ENCODE data around the gene PHLPP1. TPM values are rescaled to one million over a fixed set of nuclear protein-coding genes. Genes with fewer than 3 reads are reported as not detected.

PHLPP1 gene
- total and polyA plus RNA-seq, 2 experiments from 2014 or later = 15.7 to 73.6 TPM

- peak; percentile 58 for TF ChIP-seq REST (IDR thresholded peaks at IDR 0.05; ENCODE audit: unreplicated experiment)
- TF ChIP-seq, protein P1, sequence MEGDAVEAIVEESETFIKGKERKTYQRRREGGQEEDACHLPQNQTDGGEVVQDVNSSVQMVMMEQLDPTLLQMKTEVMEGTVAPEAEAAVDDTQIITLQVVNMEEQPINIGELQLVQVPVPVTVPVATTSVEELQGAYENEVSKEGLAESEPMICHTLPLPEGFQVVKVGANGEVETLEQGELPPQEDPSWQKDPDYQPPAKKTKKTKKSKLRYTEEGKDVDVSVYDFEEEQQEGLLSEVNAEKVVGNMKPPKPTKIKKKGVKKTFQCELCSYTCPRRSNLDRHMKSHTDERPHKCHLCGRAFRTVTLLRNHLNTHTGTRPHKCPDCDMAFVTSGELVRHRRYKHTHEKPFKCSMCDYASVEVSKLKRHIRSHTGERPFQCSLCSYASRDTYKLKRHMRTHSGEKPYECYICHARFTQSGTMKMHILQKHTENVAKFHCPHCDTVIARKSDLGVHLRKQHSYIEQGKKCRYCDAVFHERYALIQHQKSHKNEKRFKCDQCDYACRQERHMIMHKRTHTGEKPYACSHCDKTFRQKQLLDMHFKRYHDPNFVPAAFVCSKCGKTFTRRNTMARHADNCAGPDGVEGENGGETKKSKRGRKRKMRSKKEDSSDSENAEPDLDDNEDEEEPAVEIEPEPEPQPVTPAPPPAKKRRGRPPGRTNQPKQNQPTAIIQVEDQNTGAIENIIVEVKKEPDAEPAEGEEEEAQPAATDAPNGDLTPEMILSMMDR (conservative IDR thresholded peaks at IDR 0.05; ENCODE audit: low read depth in 2 of 2) = peak in 1 of 2 experiments; percentile 40; a peak in 2 of 4 replicates
- TF ChIP-seq, protein P2, sequence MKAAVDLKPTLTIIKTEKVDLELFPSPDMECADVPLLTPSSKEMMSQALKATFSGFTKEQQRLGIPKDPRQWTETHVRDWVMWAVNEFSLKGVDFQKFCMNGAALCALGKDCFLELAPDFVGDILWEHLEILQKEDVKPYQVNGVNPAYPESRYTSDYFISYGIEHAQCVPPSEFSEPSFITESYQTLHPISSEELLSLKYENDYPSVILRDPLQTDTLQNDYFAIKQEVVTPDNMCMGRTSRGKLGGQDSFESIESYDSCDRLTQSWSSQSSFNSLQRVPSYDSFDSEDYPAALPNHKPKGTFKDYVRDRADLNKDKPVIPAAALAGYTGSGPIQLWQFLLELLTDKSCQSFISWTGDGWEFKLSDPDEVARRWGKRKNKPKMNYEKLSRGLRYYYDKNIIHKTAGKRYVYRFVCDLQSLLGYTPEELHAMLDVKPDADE (IDR thresholded peaks at IDR 0.05) = no peak
- TF ChIP-seq CREB1 (CRISPR knock-in tag; IDR thresholded peaks at IDR 0.05; ENCODE audit: low read depth) = no peak
- TF ChIP-seq POLR2AphosphoS5 (IDR thresholded peaks at IDR 0.05; ENCODE audit: low read depth) = peak; percentile 39; the same call in 1 of the 2 replicates
- no peak for TF ChIP-seq ZNF114 (CRISPR knock-in tag; IDR thresholded peaks at IDR 0.05)
These were observed 162.3 kb downstream of the PHLPP1 start (continued) for GRCh38 chr18:62877411-62878221.

- no peaks in the 10 kb centered on the region for H3K9me3 Mint-ChIP-seq
- ATAC-seq (no peak), DNase-seq (ENCODE audit: low spot score) (no peak)
- H3K79me2 ChIP-seq (replicated peaks; ENCODE audit: insufficient read depth) = peaks cover 60% of the 10 kb centered on the region
- no peaks in the 10 kb centered on the region for H3K9me2 ChIP-seq (ENCODE audit: insufficient read depth)
- H4K20me1 ChIP-seq (replicated peaks; ENCODE audit: insufficient read depth) = no peaks in the 10 kb centered on the region
- H3K4me2 ChIP-seq = peak overlapping the region; percentile 48
- H3K4me3 Mint-ChIP-seq = no peak overlapping the region; the same call in none of the 3 replicates
- no peak overlapping the region for H2AFZ ChIP-seq
- peaks cover 67% of the 10 kb centered on the region for H3K4me1 ChIP-seq (ENCODE audit: insufficient read depth)
- no peaks in the 10 kb centered on the region for H3K27me3 ChIP-seq (ENCODE audit: insufficient read depth)
- no peaks in the 10 kb centered on the region for H3K36me3 ChIP-seq (ENCODE audit: insufficient read depth)
- 0 out of 2 replicates have a peak overlapping the region, but pooled peaks have one; percentile 6 for H3K4me3 ChIP-seq
- H3K27me3 Mint-ChIP-seq (ENCODE audit: insufficient read depth, low read depth, poor library complexity) = peaks cover 16% of the 10 kb centered on the region
- no peaks in the 10 kb centered on the region for H3F3A ChIP-seq (replicated peaks; ENCODE audit: low read depth)
- peaks cover 16% of the 10 kb centered on the region for H3K36me3 Mint-ChIP-seq (ENCODE audit: low read depth)
- H3K27ac ChIP-seq (ENCODE audit: low read depth) = peak overlapping the region; percentile 97
- H3K4me1 Mint-ChIP-seq = peaks cover 67% of the 10 kb centered on the region
- peak overlapping the region; percentile 81 for H3K27ac Mint-ChIP-seq
- TF ChIP-seq CREB1 (CRISPR knock-in tag; IDR thresholded peaks at IDR 0.05; ENCODE audit: low read depth) (no peak), NANOG (IDR thresholded peaks at IDR 0.05; ENCODE audit: borderline replicate concordance) (no peak), POLR2AphosphoS5 (IDR thresholded peaks at IDR 0.05; ENCODE audit: low read depth) (no peak), JUNB (IDR thresholded peaks at IDR 0.05; ENCODE audit: unreplicated experiment) (no peak), EZH2phosphoT487 (IDR thresholded peaks at IDR 0.05; ENCODE audit: unreplicated experiment) (no peak), ZNF331 (CRISPR knock-in tag; IDR thresholded peaks at IDR 0.05; ENCODE audit: low read depth) (no peak), REST (IDR thresholded peaks at IDR 0.05; ENCODE audit: unreplicated experiment) (no peak), ZNF114 (CRISPR knock-in tag; IDR thresholded peaks at IDR 0.05) (no peak), STAT1 (IDR thresholded peaks at IDR 0.05; ENCODE audit: unreplicated experiment) (no peak)
- TF ChIP-seq, protein P2 (IDR thresholded peaks at IDR 0.05) = no peak
These were observed 163.0 kb downstream of the PHLPP1 start for GRCh38 chr18:62878305-62878704.
